ENCODE results near the gene SORCS2. TPM values are rescaled to one million over a fixed set of nuclear protein-coding genes. Genes with fewer than 3 reads are reported as not detected.
"Not testable (repeated sequence)": the region's sequence is repeated elsewhere in the genome, so short reads cannot be mapped to it uniquely, and the experiment has no call there.

The SORCS2 gene
- total RNA-seq, 1 donor from 2014 or later: 29.5 TPM

DNA sequence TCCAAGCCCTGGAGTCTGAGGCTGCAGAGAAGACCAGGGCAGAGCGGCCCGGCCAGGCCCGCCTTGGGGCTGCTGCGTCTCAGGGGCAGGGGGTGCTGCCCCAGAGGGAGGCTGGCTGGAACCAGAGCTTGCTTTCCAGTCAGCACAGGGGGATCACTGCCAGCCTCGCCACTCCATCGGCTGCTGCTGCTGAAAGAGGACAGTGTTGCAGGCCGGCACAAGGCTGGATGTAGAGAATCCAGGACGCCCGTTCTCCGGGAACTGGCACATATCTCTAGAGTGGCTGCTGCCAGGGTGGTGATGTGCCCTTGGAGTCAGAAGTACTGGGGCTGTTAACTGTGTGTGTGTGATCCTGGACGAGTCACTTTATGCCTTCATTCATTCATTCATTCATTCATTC lies 31.9 kb upstream of the SORCS2 start:
- TF ChIP-seq, protein P1, sequence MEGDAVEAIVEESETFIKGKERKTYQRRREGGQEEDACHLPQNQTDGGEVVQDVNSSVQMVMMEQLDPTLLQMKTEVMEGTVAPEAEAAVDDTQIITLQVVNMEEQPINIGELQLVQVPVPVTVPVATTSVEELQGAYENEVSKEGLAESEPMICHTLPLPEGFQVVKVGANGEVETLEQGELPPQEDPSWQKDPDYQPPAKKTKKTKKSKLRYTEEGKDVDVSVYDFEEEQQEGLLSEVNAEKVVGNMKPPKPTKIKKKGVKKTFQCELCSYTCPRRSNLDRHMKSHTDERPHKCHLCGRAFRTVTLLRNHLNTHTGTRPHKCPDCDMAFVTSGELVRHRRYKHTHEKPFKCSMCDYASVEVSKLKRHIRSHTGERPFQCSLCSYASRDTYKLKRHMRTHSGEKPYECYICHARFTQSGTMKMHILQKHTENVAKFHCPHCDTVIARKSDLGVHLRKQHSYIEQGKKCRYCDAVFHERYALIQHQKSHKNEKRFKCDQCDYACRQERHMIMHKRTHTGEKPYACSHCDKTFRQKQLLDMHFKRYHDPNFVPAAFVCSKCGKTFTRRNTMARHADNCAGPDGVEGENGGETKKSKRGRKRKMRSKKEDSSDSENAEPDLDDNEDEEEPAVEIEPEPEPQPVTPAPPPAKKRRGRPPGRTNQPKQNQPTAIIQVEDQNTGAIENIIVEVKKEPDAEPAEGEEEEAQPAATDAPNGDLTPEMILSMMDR (IDR thresholded peaks at IDR 0.05; ENCODE audit: partially characterized antibody, unreplicated experiment): no peak
- Mint-ChIP-seq H3K27me3 (ENCODE audit: unreplicated experiment) (peaks cover 9% of the 10 kb centered on the region), H3K27ac (ENCODE audit: unreplicated experiment) (no peak overlapping the region), H3K9me3 (ENCODE audit: unreplicated experiment) (peaks cover 11% of the 10 kb centered on the region), H3K4me3 (ENCODE audit: unreplicated experiment) (no peak overlapping the region), H3K36me3 (ENCODE audit: unreplicated experiment) (peaks cover 4% of the 10 kb centered on the region), H3K4me1 (ENCODE audit: low read depth, unreplicated experiment) (peaks cover 25% of the 10 kb centered on the region)
- DNase-seq: no peak

DNA sequence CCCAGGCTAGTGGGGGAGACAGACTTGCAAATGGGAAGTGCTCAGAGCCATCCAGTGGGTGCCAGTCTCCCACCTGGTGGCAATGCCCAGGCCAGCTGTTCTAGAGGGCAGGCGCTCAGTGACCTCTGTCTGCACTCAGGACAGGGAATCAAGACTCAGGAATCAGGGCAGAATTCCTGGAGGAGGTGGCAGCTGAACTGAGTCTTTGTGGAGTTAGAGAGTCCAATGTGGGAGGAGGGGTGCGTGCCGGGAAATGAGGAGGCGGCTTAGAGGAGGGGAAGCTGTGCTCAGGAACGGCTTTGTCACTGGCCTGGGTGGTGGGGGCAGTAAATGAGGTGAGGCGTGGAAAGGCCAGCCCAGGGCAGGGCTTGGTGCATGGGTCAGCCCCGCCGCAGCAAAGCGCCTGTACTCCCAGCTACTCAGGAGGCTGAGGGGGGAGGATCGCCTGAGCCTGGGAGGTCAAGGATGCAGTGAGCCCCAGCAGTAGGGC lies 31.3 kb upstream of the SORCS2 start:
- H3K36me3 Mint-ChIP-seq (ENCODE audit: unreplicated experiment): peaks cover 4% of the 10 kb centered on the region
- H3K4me1 Mint-ChIP-seq (ENCODE audit: low read depth, unreplicated experiment): peaks cover 24% of the 10 kb centered on the region
- H3K27ac Mint-ChIP-seq (ENCODE audit: unreplicated experiment): no peak overlapping the region
- no peak for DNase-seq
- TF ChIP-seq, protein P1 (IDR thresholded peaks at IDR 0.05; ENCODE audit: partially characterized antibody, unreplicated experiment): no peak
- no peak overlapping the region for H3K4me3 Mint-ChIP-seq (ENCODE audit: unreplicated experiment)
- H3K9me3 Mint-ChIP-seq (ENCODE audit: unreplicated experiment): peaks cover 11% of the 10 kb centered on the region
- H3K27me3 Mint-ChIP-seq (ENCODE audit: unreplicated experiment): peaks cover 9% of the 10 kb centered on the region

DNA sequence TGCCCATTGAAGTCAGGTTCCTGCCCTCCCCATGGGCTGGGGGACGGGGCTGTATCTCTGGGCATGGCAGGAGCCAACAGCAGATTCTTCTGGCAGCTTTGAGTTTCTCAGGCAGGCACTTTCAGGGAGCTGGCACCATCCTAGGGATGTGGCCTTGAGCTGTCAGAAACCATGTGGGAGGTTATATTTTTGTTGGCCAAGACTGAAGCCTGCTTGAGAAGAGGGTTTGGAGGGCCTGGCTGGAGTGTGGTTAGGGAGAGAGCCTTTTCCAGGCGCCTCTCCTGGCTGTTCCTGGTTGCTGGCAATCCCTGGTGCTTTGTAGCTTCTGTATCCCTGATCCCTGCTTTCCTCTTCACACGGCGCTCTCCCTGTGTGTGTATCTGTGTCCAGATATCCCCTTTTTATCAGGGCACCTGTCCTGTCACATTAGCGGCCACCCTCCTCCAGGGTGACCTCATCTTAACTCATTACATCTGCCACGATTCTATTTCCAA lies 30.6 kb upstream of the SORCS2 start:
- DNase-seq: no peak
- TF ChIP-seq, protein P1 (IDR thresholded peaks at IDR 0.05; ENCODE audit: partially characterized antibody, unreplicated experiment): no peak
- Mint-ChIP-seq H3K27ac (ENCODE audit: unreplicated experiment) (no peak overlapping the region), H3K27me3 (ENCODE audit: unreplicated experiment) (peaks cover 5% of the 10 kb centered on the region), H3K4me3 (ENCODE audit: unreplicated experiment) (no peak overlapping the region), H3K36me3 (ENCODE audit: unreplicated experiment) (peaks cover 4% of the 10 kb centered on the region), H3K9me3 (ENCODE audit: unreplicated experiment) (peaks cover 4% of the 10 kb centered on the region), H3K4me1 (ENCODE audit: low read depth, unreplicated experiment) (peaks cover 18% of the 10 kb centered on the region)

DNA sequence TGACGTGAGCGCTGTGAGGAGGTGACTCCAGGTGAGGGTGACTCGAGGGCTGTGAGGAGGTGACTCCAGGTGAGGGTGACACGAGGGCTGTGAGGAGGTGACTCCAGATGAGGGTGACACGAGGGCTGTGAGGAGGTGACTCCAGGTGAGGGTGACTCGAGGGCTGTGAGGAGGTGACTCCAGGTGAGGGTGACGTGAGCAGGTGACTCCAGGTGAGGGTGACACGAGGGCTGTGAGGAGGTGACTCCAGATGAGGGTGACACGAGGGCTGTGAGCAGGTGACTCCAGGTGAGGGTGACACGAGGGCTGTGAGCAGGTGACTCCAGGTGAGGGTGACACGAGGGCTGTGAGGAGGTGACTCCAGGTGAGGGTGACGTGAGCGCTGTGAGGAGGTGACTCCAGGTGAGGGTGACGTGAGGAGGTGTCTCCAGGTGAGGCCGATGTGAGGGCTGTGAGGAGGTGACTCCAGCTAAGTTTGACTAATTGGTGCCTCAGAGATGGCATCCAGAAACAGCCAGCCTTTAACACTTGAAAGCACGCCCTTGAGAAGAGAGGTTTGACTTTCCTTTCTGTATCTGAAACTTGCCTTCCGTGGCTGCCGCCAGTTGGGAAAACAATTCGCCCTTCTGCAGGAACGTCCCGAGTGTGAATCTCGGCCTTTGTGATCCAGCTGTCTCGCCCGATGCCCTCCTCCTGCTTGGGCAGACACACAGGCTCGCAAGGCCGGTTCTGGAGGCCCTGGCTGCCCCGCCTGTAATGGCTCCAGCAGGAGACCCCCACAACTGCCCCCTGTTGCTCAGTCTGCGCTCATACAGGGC lies 27.1 kb upstream of the SORCS2 start:
- H3K4me3 Mint-ChIP-seq (ENCODE audit: unreplicated experiment); H3K9me3 Mint-ChIP-seq (ENCODE audit: unreplicated experiment); H3K4me1 Mint-ChIP-seq (ENCODE audit: low read depth, unreplicated experiment); DNase-seq; H3K27me3 Mint-ChIP-seq (ENCODE audit: unreplicated experiment); H3K27ac Mint-ChIP-seq (ENCODE audit: unreplicated experiment): not testable (repeated sequence)
- peaks cover 11% of the 10 kb centered on the region for H3K36me3 Mint-ChIP-seq (ENCODE audit: unreplicated experiment)

DNA sequence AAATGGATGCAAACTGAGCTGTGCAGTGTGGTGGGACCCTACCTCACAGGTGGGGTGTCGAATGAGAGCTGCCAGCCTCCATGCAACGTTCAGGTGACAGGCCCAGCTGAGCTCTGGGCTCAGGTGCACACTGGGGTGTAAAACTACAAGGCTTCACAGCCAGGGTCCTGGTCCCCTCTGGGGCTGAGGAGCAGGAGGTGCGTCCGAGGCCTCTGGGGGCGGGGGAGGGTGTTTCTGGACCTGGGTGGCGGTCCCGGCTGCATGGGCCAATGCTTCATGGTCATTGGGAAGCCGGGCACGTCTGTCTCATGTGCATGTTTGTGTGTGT lies 26.5 kb upstream of the SORCS2 start:
- peaks cover 11% of the 10 kb centered on the region for H3K36me3 Mint-ChIP-seq (ENCODE audit: unreplicated experiment)
- H3K4me3 Mint-ChIP-seq (ENCODE audit: unreplicated experiment): no peak overlapping the region
- TF ChIP-seq, protein P1 (IDR thresholded peaks at IDR 0.05; ENCODE audit: partially characterized antibody, unreplicated experiment): no peak
- H3K4me1 Mint-ChIP-seq (ENCODE audit: low read depth, unreplicated experiment): peaks cover 4% of the 10 kb centered on the region
- H3K27ac Mint-ChIP-seq (ENCODE audit: unreplicated experiment): no peak overlapping the region
- no peak for DNase-seq
- H3K9me3 Mint-ChIP-seq (ENCODE audit: unreplicated experiment): peaks cover 9% of the 10 kb centered on the region
- peaks cover 7% of the 10 kb centered on the region for H3K27me3 Mint-ChIP-seq (ENCODE audit: unreplicated experiment)
